NOMO-1 (cell line): ENCODE results near the gene ZNF750.

ENCODE experiments used
- DNase-seq, 2 experiments: peaks; one replicate each; lab custom pipeline; 2025; ENCODE audit not compliant: unreplicated experiment in 2 of 2; lab: John Stamatoyannopoulos, UW

Gene ZNF750

DNA sequence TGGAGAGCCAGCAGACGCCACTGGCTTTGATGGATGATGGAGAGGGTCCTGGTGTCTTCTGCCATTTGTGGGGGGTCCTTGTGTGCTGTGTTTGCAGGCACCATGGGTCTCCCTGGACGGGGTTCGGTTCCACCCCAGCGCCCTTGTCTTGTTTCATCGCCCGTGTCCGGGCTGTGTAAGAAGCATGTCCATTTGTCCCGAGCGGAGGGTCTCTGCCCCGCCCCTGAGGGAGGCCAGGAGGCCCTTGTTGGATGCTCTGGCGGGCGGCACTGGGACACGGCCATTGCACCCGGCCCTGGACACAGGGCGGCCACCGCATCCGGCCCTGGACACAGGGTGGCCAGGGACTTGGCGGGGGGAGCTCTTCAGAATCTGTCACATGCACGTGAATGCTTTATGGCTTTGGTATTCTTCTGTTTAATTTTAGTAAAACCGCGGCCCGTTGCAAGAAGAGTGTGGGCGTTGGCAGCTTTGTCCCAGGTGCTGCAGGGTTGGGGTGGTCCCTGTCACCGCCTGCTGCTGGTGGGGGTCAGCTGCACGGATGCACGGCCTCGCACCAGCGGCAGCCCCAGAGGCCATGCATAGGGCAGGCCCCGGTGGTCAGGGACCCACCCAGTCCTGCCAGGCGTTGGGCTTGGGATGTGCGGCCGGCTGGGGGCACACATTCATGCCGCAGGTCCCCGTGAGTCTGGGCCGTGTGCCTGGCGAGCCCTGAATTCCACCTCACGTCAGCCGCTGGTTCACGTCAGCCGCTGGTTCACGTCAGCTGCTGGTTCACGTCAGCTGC is 21.0 kb upstream of the ZNF750 start:
- no peak for DNase-seq

DNA sequence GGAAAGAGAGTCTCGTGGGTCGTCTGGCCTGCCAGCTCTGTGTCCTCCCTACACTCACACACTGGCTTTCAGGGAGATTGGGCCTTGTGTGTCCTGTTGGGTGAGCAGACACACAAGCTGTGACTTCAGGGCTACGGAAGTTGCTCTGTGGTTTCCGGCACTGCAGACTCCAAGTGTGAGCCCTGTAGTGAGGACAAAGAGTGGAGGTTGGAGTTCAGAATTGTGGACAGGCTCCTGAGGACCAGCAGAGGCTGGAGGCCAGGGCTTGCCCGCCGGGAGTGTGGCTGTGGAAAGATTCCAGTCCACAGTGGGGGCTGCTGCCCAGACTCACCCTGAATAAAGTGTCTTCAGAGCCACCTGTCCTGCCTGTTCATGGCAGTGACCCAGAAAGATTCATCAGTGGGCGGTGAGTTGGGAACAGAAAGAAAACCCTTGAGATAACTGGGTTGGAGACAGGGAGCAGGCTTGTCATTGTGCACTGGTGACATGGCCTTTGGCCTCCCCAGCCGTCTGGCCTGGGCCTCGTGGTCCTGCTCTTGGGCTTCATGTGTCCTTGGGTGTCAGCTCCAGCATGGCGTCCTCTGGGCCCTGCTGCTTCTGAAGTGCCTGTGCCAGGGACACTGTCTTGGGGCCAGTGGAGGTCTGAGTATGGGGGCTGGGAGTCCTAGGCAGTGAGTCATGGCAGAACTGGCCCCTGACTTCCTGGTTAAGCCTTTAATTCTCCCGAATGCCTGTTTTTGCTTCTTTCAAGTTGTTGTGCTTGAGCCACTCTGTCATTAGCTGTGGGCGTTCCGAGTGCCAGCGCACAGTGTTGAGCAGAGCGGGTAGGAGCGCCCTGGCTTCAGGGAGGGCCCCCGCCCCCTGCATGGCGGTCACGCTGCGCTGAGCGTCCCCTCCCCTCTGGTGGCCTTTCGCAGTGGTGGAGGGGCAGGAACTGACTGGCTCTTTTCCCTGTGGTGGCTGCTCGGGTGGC is 19.9 kb upstream of the ZNF750 start:
- DNase-seq: peak; percentile 69 to 83

DNA sequence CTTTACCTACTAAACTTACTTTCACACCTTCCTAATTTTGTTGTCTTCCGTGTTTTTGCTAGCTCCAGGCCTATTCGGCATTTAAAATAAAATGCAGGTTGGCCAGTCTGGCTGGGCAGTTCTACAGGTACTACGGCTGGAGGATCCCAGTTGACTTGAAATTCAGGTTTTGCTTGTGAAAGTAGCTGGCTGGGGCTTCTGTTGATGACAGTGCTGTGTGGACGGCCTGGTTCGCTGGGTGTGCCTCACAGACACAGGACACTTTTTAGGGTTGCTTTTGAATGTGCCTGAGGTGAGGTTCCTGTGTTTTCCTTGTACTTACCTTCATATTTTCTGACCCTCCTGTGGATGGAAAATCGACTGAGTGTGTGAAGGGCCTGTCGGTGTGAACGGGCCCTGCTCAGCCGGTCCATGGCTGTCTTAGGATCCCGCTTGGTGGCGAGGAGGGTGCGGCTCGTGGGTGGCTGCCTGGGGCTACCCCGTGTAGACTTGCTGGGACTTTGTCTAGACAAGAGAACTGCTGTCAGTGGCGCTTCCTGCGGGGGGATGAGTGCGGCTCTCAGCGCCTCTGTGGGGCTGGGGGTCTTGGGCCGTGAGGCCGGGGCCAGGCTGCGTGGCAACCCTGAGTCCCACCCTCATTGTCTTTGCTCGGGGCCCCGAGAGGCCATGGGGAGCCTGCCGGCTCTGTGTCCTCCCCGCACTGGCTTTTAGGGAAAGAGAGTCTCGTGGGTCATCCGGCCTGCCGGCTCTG is 18.7 kb upstream of the ZNF750 start:
- DNase-seq: no peak

DNA sequence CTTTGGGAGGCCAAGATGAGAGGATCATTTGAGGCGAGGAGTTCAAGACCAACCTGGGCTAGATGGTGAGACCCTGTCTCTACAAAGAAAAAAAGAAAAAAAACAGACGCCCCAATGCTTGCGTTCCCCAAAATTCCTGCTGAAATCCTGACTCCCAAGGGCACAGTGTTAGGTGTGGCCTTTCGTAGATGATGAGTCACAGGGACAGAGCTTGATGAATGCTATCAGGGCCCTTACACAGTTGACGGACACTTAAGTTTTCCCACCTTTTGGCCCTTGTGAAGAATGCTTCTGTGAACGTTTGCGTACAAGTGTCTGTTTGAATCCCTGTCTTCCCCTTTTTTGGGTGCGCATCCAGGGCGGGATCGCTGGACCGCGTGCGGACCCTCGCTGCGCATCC is 16.5 kb upstream of the ZNF750 start:
- no peak for DNase-seq

DNA sequence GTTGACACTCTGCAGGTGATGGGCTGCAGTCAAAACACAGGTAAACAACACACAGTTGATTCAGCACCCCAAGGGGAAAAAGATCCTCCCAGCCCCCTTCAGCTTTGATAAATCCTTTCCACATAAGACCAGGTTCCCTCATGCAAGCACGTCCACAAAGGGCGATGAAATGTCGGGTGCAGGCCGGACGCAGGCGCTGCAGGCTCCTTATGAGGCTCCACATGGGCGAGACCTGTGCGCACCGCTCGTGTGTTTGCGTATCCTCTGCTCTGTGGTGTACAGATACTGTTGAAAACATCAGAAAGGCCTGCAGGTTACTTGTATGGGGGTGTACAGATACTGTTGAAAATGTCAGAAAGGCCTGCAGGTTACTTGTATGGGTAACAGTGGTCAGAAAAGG is 14.4 kb upstream of the ZNF750 start:
- no peak for DNase-seq

DNA sequence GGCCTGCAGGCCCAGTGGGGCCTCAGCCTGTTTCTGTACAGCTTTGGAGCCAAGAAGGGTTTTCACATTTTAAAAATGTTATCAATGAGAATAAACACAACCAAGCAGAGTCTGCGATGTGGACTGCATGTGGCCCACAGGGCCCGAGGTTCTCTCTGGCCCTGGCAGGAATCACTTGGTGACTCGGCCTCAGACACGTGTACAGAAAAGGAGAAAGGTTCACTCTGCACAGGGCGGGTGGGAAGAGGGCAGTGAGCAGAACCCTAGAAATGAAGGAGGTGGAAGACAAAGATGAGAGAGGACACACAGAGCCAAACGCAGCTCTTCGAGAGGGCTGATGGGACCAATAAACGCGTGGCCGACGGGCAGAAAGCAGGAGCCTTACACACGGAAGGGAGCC is 11.6 kb upstream of the ZNF750 start:
- DNase-seq: no peak

DNA sequence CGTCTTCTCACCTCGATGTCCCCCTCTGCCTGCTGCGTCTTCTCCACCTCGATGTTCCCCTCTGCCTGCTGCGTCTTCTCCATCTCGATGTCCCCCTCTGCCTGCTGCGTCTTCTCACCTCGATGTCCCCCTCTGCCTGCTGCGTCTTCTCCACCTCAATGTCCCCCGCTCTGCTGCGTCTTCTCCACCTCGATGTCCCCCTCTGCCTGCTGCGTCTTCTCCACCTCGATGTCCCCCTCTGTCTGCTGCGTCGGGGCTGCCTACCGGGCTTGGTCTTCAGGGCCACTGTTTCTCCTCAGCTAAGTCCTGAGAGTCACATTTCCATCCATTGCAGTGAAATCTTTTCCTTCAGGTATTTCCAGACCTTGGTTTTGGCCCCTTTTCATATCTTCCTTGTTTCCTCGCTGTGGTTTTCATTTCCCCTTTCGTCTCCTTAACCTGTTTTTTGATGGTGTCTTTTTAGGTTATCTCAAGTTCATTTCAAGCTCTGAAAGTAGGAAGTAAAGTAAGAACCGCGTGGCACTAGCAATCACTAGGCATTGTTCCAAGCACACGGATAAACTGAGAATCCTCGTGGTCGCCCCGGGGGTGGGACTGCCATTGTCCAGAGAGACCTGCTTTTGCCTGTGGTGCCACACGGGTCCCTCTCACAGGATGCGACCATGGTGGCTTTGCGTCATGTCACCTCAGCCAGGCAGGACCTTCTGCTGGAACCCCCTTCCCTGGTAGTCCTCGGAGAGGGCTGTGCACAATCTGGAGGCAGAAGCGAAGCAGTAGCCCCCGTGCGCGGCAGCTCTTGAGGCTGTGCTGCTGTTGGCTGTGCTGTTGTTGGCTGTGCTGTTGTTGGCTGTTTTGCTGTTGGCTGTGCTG is 9.5 kb upstream of the ZNF750 start:
- peak; percentile 4 to 71 for DNase-seq

DNA sequence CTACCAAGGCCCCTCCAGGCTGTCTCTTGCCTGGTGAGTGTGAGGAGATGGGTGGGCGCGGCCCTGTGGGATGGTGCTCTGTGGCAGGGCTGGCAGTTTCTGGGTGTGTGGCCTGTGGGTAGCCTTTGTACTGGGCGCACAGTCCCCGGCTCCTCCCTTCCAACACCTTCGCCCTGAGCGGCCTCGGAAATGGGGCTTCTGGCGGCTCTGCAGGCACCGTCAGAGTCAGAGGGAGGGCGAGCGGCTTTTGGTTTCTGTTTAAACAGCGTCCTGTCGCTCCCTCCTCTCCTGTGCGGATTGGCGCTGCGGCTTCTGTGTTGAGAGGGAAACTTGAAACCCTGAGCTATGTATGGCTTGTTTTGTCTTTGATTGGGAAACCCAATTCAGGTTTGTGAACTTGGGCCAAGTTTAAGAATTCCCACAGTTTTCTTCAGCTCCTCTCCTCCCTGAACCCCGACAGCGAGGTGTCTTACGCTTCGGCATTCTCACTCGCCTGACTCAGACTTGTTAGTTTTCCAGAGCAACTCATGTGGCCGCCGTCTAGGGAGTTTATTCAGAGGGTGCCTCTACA is 8.3 kb upstream of the ZNF750 start:
- no peak for DNase-seq

DNA sequence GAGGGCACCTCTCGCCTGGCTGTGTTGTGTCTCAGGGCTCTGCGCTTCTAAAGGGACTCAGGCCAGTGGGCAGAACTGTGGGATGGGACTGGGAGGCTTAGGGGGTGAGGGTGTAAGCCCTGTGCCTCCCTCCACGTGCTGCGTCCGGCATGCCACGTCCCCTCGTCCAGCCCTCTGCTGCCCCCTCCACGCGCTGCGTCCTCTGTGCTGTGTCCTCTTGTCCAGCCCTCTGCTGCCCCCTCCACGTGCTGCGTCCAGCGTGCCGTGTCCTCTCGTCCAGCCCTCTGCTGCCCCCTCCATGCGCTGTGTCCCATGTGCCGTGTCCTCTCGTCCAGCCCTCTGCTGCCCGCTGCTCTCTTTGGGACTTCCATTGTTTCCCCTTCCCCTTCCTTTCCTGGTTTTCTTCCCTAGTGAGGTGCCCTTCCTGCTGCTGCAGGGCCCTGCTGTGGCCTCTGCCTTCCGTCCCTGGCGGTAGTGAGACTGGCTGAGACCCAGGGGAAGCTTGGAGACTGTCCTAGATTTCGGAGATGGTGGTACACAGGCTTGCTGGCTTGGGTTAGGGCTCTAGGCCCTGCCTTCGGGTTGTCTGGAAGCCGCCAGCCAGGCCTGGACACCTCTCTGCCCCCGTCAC is 6.4 kb upstream of the ZNF750 start:
- no peak for DNase-seq

DNA sequence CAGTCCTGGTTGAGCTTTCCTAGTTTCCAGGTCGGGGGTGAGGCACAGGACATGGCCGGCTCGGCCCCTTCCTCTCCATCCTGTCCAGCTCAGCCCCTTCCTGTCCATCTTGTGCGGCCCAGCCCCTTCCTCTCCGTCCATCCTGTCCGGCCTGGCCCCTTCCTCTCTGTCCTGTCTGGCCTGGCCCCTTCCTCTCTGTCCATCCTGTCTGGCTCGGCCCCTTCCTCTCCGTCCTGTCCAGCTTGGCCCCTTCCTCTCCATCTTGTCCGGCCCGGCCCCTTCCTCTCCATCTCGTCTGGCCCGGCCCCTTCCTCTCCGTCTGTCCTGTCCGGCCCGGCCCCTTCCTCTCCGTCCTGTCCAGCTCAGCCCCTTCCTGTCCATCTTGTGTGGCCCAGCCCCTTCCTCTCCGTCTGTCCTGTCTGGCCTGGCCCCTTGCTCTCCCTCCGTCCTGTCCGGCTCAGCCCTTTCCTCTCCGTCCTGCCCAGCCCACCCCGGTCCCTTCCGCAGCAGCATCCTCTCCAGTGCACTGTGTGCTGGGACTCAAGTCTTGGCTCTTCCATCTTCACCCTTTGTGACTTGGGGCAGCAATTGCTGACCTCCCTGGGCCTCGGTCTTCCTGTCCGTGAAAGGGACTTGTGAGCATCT is 5.5 kb upstream of the ZNF750 start:
- no peak for DNase-seq

DNA sequence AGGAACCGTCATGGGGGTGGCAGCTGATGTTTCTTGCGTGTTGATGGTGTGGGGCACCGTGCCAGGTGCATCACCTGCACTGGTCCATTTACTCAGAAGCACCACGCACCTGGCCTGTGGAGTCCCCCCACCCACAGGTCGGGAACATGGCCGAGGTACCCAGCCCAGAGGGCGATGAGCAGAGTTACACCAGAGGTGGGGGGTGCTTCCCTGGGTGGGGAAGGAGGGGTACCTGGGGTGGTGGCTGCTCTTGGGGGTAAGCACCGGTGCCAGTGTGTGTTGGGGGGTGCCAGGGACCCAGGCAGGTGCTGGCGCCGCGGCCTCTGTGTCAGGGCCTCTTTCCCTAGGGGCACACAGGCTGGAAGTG is 5.0 kb upstream of the ZNF750 start:
- DNase-seq: no peak

DNA sequence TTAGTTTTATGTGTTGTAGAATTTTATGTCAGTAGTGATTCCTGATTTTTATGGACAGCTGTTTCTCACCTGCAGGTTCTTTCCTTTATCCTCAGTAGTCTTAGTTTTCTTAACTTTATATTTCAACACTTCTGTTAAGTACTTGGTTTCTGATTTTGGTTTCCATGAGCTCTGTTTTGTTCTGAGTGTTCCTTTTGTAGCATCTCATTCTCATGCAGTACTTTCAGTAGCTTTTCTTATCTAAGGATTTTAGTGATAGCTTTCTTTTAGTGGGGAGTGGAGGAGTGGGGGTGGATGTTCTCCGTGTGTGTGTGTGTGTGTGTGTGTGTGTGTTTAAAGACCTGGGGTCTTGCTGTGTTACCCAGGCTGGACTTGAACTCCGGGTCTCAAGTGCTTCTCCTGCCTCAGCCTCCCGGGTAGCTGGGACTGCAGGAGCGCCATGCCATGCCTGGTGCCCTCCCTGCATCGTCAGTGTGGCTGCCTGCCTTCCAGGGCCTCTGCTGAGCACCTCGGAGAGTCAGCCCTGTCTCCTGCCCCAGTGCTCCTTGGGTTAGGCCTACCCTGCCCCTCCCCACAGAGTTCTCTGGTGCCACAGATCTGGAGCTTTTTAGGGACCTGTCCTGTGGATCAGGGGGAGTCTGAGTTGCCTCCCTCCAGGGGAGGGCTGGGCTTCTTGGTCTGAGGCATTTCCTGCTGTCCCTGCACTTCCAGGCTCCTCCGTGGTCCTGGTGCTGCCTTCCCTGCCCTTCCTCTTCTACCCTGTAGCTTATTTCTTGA is 4.3 kb upstream of the ZNF750 start:
- no peak for DNase-seq

DNA sequence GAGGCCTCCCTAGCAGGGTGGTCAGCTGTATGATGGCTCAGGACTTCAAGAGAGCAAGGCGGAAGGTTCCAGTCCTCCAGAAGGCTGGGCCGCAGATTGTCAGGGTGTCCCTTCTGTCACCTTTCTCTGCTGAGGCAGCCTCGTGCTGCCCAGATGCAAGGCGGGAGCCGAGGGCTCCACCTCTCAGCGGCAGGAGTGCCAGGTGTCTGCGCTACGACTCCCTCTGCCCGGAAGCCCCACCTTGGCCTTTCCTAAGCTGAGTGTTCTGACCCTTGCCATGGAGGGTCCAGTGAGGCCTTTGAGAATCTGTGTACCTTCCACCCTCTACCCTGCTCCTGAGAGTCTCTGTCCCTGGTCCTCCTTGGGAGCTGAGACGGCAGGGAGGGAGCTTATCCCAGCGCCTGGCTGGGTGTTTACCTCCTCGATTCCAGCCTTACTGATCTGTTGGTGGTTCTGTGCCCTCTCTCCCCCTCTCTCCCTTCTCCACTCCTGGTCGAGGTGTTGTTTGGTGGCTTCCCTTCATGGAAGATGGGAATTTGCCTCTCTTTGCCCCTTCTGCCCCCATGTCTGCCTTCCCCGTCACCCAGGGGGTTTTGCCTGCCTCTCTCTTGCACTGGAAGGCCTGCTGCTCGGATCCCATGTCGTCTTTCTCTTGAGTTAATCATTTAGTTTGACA is 2.2 kb upstream of the ZNF750 start:
- DNase-seq: no peak

DNA sequence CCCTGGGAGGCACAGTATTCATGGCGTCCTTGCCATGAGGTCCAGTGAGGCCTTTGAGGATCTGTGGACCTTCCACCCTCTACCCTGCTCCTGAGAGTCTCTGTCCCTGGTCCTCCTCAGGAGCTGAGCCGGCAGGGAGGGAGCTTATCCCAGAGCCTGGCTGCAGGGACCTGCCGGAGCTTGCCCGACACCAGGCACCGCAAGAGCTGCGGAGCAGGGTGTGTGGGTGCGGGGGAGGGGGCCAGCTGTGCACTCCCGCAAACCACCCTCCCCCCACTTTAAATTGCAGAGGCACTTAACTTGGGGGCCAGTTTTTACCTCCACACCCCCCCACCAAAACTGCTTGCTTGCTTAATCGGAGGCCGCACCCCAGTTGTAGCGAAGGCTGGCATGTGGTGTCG is 609 bp upstream of the ZNF750 start:
- DNase-seq: no peak

DNA sequence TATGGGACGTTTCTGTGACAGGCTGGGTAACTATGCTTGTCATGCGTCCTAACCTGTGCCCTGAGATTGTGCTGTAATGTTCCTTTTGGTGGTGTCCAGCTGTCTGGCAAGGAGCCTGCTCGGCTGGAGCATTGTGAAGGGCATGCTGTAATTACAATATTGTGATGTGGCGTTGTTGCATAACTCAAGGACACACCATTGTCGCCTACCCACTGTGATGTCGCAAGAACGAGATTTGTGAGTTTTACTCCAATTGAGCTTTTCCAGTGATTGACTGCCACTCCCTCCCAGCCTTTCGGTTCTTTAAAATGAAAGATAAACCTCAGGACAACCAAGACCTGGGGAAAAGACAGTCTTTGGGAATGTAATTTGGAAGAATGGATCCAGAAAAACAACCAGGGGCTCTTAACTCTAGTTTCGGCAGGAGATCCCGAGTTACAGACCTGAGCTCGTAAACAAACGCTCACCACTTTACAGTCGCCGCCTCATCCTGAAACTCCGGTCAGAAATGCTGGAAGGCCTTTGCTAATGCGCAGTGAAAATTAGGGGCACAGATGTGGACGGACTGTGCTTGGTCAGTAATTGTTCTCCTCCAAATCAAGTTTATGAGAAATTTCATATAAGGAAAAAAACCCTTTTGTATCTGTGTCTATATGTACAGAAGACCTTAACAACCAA is 1.3 kb downstream of the ZNF750 start:
- peak; percentile 68 to 93 for DNase-seq

DNA sequence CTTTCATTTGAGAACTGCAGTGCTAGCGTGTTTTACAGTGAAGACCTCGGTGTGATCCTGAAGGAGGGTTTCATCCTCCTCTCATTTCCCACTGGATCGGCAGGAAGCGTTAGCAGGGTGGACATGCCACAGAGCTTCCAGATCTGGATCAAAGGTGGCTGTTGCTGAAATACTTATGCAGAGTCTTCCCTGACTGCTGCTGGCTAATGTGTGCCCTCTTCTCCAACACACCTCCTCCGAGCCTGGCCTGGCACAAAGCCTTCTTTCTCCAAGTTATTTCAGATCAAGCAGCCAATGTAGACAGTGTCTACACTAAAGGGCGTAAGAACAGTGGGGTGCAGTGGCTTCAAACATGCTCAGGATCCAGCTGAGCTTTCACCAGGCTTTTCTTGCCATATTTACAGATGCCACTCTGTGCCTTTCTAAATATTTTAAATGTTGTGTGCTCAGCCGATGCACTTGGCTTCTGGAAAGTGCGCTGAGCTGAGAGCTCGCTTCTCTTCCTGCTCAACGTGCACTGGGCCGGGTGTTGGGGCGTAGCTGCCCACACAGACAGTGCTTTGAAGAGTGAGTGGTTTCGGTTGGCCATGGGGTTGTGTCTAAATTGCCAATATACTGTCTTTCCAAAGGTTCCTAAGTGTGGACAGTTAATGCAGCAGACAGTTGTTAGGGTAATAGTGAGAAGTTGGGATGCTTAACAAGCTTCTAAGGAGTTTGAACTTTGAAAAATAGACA is 2.1 kb downstream of the ZNF750 start:
- peak; percentile 4 to 46 for DNase-seq
